HG03457 (cell line): Measurements from ENCODE around the gene DYRK1A.

ENCODE experiments used
- ATAC-seq: cut with Tn5 transposase; IDR thresholded peaks from one replicate; pipeline ENCODE4 v1.9.1; 2021; ENCODE audit warnings: moderate number of reproducible peaks; ENCODE audit not compliant: unreplicated experiment

DYRK1A gene

DNA sequence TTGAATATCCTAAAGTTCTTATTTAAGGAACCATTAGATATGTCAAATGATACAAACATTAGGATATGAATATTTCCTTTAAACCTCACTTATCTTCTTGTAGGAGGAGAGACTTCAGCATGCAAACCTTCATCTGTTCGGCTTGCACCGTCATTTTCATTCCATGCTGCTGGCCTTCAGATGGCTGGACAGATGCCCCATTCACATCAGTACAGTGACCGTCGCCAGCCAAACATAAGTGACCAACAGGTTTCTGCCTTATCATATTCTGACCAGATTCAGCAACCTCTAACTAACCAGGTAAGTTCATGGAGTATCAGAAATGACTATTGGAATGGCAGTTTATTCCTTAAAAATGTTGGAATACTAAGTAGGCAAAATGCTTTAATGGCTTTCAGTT lies 106.0 kb downstream of the DYRK1A start:
- ATAC-seq = no peak

DNA sequence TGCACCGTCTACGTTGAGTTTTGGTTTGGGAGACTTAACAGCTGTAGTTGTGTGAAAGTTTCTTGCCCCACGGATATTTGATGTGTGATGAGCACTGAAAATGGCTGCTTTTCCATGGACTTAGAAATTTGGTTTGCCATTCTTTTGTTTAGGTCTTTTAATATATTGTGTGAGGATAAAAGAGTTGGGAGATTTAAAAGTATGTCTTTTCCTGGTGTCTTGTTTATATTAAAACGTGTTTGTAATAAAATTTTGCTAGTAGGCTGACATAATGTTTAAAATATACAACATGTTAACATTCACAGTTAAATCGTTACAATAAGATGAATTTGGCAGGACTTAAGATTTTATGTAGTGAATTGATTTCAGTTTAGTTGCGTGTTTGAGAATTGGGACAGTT lies 106.9 kb downstream of the DYRK1A start:
- no peak for ATAC-seq

DNA sequence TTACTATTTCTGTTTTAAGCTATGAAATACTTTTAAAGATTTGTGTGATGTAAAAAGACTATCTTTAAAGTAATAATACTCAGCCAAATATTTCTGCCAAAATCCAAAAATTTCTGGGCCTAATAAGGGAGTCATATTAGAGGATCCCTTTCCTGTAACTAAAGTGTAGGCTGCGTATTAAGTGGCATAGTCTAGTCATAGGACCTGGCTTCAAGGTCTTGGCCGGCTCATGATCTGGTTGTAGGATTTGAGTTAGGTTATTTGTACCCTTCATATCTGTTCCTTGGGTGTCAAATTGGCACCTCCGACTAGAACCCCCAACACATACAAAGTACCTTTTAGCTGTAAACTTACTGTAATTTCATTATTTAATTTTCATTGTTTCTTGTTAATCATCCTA lies 107.8 kb downstream of the DYRK1A start:
- no peak for ATAC-seq

DNA sequence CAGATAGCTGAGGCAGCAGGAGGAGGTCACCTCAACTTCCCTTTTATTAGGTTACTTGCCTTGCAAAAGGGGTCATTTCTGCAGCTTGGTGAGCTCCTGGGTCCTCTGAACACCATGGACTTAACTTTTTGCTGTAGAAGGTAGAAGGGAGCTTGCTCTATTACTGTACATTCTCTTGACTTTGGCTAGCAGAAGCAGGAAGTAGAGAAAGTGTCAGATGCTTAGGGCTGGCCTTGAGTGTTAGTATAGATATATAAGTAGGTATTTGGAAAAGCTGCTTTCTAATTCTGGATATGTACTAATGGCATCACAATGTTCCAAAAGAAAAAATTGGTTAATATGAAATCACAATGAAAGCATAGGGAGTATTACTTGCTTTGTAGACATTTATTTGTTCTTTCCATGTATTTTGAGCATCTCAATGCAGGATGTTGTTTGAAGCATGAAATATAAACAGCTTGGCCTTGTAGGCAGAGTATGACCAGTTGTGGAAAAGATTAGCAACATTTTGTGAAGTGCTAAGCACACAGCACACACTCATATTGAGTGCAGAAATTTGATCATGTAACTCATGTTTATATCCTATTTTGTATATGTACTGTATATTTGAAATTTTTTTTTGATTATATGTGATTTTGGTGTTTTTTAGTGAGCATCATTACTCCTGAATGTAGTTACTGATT lies 108.8 kb downstream of the DYRK1A start:
- ATAC-seq = no peak

DNA sequence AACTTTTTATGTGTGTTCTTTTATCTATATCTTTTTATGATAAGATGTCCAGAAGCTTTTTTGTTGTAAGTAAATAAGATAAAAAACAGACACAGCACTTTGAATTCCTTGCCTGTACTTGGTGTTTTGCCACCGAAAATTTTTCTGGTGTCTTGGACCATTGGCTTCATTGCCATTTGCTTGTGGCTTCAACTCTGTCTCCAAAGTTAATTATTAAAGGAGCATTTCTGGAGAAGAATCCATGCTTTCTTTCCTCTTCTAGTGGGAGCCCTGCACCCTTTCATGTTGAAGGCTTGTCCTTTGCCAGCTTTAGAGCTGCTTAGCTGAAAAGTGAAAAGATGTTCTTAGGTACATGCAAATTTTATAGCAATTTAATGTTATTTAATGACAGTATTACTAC lies 112.2 kb downstream of the DYRK1A start:
- no peak for ATAC-seq

DNA sequence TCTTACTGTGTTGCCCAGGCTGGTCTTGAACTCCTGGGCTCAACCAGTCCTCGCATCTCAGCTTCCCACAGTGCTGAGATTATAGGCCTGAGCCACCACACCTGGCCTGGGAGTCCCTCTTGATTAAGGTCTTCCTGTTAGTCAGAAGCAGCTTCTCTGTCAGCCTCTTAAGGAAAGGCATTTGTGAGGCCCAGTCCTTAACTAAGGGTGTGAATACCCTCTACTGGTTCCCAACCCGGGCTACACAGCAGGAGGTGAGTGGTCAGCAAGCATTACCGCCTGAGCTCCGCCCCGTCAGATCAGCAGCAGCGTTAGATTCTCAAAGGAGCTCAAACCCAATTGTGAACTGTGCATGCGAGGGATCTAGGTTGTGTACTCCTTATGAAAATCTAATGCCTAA lies 117.2 kb downstream of the DYRK1A start:
- no peak for ATAC-seq

DNA sequence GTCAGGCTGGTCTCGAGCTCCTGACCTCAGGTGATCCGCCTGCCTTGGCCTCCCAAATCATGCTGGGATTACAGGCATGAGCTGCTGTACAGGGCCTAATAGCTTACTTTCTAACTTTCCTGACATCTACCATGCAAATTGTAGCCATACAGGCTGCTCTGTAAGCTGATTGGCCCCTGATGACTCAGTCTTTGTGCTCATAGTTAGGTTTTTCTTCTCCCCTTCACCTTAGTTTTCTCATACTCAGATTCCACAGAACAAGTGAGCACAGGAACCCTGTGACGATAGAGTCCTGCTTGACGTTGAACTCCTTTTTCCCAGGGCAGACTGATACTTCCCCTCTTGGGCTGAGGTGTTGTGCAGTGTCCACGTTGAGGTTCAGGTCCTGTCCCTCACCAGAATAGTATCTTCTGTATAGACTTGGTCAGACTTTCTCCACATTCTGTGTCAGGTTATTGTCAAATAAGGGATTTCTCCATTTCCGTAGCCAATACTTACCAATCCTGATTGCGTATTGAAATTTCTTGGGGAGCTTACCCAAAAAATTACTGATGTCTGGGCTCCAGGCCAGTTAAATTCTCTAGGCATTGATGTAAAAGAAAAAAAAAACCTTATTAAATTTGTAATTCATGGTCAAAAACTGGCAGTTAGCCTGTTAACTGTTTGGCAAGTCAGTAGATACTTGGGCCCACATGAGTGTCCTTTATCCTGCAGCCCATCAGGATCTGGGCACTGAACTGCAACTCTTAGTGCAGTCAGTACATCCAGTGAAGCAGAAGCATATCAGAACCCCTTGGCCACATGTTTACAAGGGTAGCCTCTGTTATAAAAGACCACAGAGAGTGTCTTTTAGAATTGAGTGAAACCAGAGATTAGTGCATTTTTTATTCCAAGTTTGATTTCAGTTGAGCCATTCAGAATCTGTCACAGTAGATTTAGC lies 118.2 kb downstream of the DYRK1A start:
- ATAC-seq = no peak

DNA sequence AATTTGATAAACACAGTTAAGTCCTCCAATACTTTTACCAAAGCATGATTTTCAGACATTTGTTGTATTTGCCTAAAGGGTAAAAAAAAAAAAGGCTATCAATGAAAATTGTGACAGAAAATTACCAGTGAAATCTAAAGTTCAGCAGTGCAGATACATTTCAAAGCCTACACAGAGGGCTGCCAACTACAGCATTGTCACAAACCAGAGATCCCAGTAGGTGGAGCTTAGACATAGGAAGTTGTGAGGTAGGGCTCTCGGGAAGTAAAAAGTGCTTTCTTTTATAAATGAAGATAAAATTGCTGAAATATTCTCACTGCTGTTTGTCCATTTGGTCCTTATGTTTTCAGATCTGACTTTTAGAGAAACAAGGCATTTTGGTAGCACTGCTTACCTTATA lies 123.0 kb downstream of the DYRK1A start:
- ATAC-seq = no peak

DNA sequence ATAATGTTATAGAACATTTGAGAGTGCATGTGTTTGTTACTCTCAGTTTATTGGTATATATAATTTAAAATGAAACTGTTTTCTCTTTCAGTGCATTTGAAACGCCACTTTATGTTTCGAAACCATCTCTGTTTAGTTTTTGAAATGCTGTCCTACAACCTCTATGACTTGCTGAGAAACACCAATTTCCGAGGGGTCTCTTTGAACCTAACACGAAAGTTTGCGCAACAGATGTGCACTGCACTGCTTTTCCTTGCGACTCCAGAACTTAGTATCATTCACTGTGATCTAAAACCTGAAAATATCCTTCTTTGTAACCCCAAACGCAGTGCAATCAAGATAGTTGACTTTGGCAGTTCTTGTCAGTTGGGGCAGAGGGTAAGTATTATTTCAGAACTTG lies 123.5 kb downstream of the DYRK1A start:
- ATAC-seq = no peak

DNA sequence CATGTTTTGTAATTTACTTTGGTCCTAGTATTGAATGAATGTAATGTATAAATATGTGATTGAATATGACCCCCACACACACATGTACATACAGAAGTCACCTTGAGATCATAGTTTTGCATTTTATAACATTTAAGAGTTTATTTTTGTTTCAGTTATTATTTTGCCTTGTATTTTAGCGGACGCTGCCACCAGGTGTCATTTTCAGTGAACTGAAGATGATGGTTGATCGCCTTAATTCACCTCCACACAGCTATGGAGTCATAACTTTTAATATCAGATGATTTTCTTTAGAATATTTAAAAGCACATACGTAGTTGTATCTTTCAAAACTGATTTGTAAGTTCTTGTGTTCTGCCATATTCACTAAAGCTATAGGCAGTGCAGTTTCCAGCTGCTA lies 130.4 kb downstream of the DYRK1A start:
- no peak for ATAC-seq

DNA sequence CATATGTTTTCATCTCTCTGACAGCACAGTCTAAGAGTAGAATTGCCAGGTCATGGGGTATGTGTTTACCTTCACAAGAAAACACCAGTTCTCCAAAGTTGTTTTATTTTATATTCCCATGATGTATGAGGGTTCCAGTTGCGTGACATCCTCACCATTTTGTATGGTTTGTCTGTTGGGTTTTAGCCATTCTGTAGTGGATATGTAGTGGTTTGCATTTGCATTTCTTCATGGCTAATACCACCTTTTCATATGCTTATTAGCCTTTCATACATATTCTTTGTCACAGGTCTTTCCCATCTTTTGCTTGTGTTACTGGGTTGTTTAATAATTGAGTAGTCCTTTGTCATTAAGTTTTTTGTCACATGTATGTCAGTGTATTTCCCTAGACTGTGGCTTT lies 132.1 kb downstream of the DYRK1A start:
- no peak for ATAC-seq

DNA sequence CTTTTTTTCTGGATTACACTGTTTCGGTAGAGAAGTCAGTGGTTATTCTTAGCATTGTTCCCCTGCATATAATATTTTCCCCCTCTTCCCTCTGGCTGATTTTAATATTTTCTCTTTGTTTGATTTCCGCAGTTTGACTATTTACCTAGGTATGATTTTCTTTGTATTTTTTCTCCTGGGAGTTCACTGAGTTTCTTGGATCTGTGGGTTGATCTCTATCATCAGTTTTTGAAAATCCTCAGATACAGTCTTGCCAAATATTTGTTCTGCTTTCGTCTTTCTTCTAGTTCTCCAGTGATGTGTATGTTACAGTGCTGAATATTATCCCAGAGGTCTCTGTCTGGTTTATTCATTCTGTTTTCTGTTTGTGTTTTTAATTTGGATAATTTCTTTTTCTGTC lies 136.4 kb downstream of the DYRK1A start:
- no peak for ATAC-seq

DNA sequence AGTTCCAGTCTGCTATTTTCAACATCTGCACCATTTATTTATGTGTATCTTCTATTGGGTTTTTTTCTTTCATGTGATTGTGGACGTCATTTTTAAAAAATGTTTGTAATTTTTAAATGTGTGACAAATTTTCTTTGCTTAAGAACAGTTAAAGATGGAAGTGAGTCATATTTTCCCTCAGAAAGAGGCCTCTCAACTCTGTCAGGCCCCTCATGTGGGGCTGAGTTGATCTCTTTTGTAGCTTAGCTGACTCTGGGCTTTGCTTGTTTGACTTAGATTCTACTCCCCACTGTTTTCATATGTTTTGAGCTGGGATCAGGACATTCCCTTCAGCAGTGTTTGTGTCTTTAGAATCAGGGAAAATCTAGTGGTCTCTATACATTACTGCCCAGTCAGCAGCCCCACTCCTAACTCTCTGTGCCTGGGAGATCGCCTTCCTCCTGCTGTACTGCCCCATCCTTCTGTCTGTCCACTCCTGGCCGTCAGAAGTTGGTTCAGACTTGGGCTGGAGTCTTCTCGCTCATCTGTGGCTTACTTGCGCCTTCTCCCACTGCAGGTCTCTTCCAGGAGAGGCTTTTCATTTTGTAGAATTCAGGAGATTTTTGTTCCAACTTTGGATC lies 137.4 kb downstream of the DYRK1A start:
- no peak for ATAC-seq

DNA sequence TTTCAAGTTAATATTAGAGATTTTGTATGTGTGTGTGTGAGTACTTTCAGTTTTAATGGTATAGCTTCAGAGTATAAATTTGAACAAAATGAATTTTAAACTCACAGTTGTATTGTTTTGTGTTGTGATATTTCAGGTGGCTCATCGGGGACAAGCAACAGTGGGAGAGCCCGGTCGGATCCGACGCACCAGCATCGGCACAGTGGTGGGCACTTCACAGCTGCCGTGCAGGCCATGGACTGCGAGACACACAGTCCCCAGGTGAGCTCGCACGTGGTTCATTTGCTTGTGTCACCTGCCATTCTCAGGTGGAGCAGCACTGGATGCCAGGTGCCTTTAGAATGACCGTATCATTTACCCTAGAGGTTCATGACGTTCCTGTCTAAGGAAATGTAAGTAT lies 139.4 kb downstream of the DYRK1A start:
- ATAC-seq = no peak

DNA sequence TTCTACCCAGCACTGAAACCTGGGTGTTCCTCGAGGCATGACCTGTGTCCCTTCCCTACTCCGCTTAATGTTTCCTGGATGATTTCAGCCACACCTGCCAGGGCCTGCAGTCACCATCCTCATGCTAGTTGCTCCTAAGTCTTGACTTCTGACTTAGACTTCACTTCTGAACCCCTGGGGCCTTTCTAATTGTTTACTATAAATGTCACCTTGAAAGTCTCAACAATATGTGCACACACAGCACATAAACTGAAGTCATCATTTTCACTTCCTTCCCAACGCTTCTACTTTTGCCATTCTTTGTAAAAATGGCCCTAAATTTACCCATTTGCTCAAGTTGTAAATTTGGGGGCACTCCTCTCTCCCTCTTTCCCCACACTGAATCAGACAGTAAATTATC lies 141.1 kb downstream of the DYRK1A start:
- ATAC-seq = no peak

DNA sequence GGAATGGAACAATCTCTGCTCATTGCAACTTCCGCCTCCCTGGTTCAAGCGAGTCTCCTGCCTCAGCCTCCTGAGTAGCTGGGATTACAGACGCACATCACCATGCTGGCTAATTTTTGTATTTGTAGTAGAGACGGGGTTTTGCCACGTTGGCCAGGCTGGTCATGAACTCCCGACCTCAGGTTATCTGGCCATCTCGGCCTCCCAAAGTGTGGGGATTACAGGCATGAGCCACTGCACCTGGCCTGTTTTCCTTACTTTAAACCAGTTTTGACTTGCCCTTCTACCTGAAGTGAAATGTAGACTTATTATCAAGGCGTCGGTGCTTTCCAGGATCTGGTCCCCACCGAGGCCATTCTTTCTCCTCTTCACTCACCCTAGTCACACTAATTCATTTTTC lies 141.8 kb downstream of the DYRK1A start:
- ATAC-seq = no peak

DNA sequence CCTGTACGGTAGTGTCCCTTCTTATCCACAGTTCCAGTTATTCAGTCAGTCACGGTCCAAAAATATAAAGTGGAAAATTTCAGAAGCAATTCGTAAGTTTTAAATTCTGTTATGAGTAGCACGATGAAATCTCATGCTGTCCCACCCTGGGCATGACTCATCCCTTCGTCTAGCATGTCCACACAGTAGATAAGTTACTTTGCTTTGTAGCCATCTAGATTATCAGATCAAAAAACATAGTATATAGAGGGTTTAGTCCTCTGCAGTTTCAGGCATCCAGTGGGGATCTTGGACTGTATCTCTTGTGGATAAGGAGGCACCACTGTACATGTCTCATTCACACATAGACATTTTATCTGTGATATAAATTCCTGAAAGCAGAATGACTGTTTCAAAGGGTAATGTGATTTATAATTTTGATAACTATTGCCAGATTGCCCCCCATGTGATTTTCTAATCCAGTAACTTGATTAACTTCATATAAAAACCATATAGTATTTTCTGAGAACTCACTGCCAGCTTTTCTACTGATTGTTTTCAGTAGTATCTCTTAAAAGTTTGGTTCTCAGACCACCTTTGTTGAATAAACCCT lies 143.3 kb downstream of the DYRK1A start:
- ATAC-seq = no peak

DNA sequence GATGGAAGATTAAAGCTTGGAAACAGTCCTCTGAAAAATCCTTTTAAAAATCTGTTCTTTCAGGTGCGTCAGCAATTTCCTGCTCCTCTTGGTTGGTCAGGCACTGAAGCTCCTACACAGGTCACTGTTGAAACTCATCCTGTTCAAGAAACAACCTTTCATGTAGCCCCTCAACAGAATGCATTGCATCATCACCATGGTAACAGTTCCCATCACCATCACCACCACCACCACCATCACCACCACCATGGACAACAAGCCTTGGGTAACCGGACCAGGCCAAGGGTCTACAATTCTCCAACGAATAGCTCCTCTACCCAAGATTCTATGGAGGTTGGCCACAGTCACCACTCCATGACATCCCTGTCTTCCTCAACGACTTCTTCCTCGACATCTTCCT lies 145.3 kb downstream of the DYRK1A start:
- ATAC-seq = no peak

DNA sequence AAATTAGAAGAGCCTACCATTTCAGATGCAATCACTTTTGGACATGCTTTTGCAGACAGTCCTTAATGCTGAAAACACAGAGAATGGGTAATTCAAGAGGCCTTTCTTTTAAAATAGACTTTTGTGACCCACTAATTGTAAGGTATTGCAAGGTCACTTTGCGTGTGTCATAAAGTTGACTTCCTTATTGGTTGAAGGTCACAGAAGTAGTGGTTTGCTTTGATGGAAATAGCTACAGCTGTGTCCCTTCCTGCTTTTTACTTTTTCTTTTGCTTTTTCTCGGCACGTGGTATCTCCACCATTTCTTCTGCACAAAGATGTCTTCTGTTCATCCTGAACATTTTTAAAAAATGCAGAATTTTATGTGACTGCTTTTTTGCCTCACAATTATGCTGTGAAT lies 146.8 kb downstream of the DYRK1A start:
- ATAC-seq = no peak

DNA sequence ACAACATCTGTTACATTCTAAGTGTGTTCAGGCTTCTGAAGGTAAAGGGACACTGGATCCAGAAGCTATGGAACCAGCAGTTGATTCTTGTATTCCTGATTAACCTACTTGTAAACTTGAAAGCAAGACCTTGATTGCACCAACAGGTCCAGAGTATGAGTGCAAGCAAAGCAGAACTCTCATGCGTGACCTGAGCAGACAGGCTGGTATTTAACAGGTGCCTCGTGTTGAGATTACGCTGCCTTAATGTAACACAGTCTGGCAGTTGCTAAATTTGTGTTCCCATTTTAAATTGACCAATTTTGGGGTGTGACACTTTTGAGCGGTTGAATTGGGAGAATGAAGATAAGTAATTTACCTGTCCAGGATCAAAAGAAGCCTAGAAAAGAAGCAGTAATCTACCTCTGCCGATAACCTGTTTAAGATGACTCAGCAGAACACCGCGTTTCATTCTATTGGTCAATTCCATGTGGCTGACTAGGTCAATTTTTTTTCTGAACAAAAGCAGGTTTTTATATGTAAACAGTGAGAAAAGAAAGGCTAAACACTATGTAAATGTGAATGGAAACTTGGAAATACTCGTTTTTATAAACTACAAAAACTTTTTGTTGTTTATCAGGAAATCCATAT lies 147.6 kb downstream of the DYRK1A start:
- no peak for ATAC-seq

DNA sequence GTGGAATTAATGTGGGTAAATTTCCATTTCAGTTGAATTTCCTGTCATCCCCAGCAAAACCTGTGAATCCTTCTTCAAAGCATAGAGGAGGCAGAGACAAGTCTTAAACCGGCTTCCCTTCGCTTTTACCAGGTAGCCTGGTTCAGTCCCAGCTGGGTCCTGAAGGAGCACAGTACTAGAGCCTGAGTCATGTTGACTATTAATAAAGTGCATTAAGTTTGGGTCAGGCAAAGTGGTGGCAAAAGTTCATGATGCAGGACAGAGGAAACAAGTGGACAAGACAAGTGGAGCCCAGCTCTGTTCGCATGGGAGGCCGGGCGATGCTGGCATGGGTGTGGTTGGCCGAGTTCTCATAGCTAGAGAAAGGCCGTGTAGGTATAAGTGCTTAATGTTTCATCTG lies 150.4 kb downstream of the DYRK1A start:
- no peak for ATAC-seq
